HG03196 (cell line): ENCODE results near the gene PLCB4.

Experiments used
- ATAC-seq: cut with Tn5 transposase; IDR thresholded peaks from one replicate; pipeline ENCODE4 v1.9.1; 2021; ENCODE audit not compliant: unreplicated experiment

The PLCB4 gene

DNA sequence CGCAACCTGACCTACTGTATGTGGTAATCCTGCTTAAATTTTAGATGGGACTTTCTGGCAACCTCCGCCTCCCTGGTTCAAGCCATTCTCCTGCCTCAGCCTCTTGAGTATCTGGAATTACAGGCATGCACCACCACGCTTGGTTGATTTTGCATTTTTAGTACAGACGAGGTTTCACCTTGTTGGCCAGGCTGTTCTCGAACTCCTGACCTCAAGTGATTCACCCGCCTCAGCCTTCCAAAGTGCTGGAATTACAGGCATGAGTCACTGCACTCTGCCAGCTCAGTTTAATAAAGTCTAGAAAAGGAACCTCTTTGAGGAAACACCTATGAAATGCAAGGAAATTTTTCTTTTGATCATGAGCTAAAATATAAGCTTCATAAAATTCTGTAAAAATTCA, 9.0 kb upstream of the PLCB4 start:
- no peak for ATAC-seq

DNA sequence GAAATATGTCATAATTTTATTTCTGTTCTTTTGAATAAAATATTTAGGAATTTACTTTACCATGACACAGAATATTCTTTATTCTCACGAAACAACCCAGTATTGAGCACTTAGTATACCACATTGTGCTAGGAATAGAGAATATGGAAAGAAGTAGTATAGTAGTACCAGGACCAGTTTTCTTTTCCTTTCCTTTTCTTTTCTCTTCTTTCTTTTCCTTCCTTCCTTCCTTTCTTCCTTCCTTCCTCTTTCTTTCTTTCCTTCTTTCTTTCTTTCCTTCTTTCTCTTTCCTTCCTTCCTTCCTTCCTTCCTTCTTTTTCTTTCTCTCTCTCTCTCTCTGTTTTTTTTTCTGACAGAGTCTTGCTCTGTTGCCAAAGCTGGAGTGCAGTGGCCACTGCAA, 7.5 kb upstream of the PLCB4 start:
- ATAC-seq = no peak

- ATAC-seq = no peak
Measured at GRCh38 chr20:9062066-9062465, 6.8 kb upstream of the PLCB4 start.

DNA sequence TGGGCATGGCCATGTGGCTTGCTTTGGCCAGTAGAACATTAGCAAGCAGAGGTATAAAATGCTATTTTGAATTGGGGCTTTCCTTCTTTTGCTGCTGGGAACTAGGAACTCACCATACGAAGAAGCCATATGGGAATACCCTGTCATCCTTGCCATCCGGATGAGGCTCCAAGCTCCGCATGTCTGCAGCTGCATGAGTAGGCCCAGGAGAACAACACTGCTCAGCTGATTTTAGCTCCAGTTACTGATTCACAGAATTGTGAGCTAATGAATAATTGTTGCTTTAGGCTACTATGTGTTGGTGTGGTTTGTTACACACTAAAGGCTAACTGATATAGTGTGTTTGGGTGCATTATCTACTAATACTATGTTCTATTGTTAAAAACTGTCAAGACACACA, 2.7 kb upstream of the PLCB4 start:
- no peak for ATAC-seq

GRCh38 chr20:9068233-9068801, 570 bp upstream of the PLCB4 start:
- no peak for ATAC-seq

DNA sequence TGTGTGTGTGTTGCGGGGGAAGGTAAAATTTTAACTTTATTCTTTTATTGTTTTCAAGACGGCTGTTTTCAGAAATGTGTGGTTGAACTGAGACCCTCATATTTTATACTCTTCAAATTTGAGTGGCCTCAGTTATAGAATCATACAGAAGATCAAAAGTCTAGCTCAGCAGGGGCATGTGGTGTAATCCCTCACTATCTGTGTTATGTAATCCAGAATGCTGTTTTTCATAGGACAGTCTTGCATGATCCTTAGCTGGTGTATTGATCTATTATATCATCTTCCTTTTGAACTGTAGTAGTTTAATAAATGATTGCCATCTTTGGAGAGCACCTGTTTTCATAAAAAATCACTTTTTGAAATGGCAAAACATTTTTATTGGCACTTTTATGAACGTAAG, 1.4 kb downstream of the PLCB4 start:
- no peak for ATAC-seq

GRCh38 chr20:9071976-9072726, 3.3 kb downstream of the PLCB4 start:
- no peak for ATAC-seq

GRCh38 chr20:9072861-9073500, 4.1 kb downstream of the PLCB4 start:
- ATAC-seq = no peak

GRCh38 chr20:9075264-9076095, 6.6 kb downstream of the PLCB4 start:
- no peak for ATAC-seq

- no peak for ATAC-seq
Measured at GRCh38 chr20:9076440-9076839, 7.6 kb downstream of the PLCB4 start.

- no peak for ATAC-seq
Measured at GRCh38 chr20:9078826-9079731, 10.2 kb downstream of the PLCB4 start.

DNA sequence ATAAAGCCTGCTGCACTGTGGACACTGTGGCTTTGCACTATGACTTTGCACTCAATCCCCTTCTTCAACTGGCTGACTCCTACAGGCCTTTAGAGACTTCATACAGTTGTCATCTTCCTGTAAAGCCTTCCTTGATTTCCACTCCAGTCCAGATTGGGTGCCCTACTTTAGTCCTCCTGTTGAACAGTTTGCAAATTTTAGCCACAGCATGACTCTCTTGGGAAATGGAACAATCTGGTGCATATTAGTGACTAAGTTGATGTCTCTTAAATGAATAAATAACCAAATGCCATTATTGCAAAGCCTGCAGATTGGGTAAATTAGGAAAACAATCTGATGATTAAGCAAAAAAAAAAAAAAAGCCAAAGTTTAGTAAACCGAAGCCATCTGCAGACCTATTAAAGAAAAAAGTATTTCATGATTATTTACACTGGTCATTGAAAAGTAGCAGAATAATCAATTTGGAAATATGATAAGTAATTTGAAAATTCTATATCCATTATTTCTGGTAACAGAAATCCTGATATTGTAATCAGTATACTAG, 12.6 kb downstream of the PLCB4 start:
- ATAC-seq = no peak

DNA sequence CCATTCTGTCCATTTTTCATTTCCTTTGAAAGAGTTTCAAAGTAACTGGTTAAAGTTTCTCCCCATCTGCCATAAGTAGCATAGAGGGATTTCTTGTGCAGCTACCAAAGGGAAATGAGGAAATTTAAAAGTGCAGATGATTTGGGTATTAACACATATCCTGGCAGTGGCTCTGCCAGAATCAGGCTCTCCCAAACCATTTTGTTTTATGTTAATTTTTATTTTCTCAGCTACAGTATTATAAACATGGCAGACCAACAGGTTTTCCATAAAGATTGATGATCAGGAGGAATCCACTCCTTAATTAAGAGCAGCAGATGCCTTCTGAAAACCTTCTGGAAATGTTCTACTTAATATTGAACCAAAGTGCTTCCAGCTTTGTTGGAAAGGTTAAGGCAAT, 13.9 kb downstream of the PLCB4 start:
- no peak for ATAC-seq

- no peak for ATAC-seq
Measured at GRCh38 chr20:9087531-9088217, 18.8 kb downstream of the PLCB4 start.

DNA sequence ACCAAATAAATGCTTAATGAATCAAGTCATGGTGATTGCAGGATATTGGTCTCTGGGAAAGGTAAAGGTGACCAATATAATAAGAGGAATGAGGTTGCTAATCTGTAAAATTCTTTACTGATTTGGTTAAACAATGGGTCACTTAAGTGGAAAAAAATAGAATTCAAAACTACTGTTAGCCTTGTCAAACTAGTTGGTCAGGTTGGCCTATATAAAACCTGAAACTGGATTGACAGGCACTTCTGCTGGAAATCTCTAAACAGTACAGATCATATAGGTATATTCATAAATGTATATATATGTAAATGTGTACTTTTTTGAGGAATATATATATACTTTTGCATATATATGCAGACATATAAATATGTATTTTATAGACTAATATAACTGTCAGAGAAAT, 19.7 kb downstream of the PLCB4 start:
- ATAC-seq = no peak

- ATAC-seq = no peak
Measured at GRCh38 chr20:9092113-9092512, 23.2 kb downstream of the PLCB4 start.

- ATAC-seq = no peak
Measured at GRCh38 chr20:9092655-9093054, 23.8 kb downstream of the PLCB4 start.

GRCh38 chr20:9093218-9093957, 24.5 kb downstream of the PLCB4 start:
- no peak for ATAC-seq

- ATAC-seq = no peak
Measured at GRCh38 chr20:9099372-9099771, 30.5 kb downstream of the PLCB4 start.
